Stimulated activated CD8-positive, alpha-beta memory T cell treated with anti-CD3 and anti-CD28 coated beads, Interleukin-12 subunit alpha, Interleukin-12 subunit beta, amount 100 ng/mL, for 24 hours (primary cell): ENCODE data around the gene DPY30.

Experiments used
- DNase-seq: peaks from one replicate; pipeline ENCODE4 v3.0.0-alpha.2; 2020; ENCODE audit errors: extremely low read depth

The DPY30 gene

GRCh38 chr2:32009516-32010256 lies 29.9 kb downstream of the DPY30 start:
- no peak for DNase-seq

GRCh38 chr2:32008805-32009515 lies 30.6 kb downstream of the DPY30 start:
- DNase-seq, result no peak

- no peak for DNase-seq
Observed at GRCh38 chr2:32007121-32007391, 32.5 kb downstream of the DPY30 start.

- no peak for DNase-seq
Observed at GRCh38 chr2:32005371-32005976, 34.1 kb downstream of the DPY30 start.

- DNase-seq, result no peak
Observed at GRCh38 chr2:32003791-32004190, 35.8 kb downstream of the DPY30 start.

- no peak for DNase-seq
Observed at GRCh38 chr2:32002406-32002805, 37.2 kb downstream of the DPY30 start.

GRCh38 chr2:31999438-31999837 lies 40.2 kb downstream of the DPY30 start:
- DNase-seq, result no peak

- DNase-seq, result no peak
Observed at GRCh38 chr2:31998731-31999383, 40.7 kb downstream of the DPY30 start.

GRCh38 chr2:31997653-31998052 lies 42.0 kb downstream of the DPY30 start:
- no peak for DNase-seq

GRCh38 chr2:31996571-31997150 lies 42.9 kb downstream of the DPY30 start:
- no peak for DNase-seq

- DNase-seq, result no peak
Observed at GRCh38 chr2:31992934-31993333, 46.7 kb downstream of the DPY30 start.

GRCh38 chr2:31992025-31992579 lies 47.5 kb downstream of the DPY30 start:
- no peak for DNase-seq

- no peak for DNase-seq
Observed at GRCh38 chr2:31989946-31990345, 49.7 kb downstream of the DPY30 start.

GRCh38 chr2:31987454-31988220 lies 52.0 kb downstream of the DPY30 start:
- DNase-seq, result no peak

- DNase-seq, result no peak
Observed at GRCh38 chr2:31986906-31987305, 52.7 kb downstream of the DPY30 start.

GRCh38 chr2:31983762-31984467 lies 55.7 kb downstream of the DPY30 start:
- no peak for DNase-seq

- no peak for DNase-seq
Observed at GRCh38 chr2:31980674-31981356, 58.8 kb downstream of the DPY30 start.

GRCh38 chr2:31979956-31980355 lies 59.6 kb downstream of the DPY30 start:
- no peak for DNase-seq

GRCh38 chr2:31979018-31979417 lies 60.6 kb downstream of the DPY30 start:
- no peak for DNase-seq

- DNase-seq, result no peak
Observed at GRCh38 chr2:31978436-31978835, 61.2 kb downstream of the DPY30 start.
